CMK (cell line): ENCODE measurements around the gene TCERG1.

Source experiments
- DNase-seq: peaks from one replicate; pipeline ENCODE4 v3.0.0-alpha.2; 2010; ENCODE audit warnings: low read depth

Gene TCERG1

GRCh38 chr5:146446861-146447733 lies at the start of gene TCERG1:
TCERG1 (plus strand) TSS chr5:146447333; CDS start chr5:146447350, 17 bp downstream.
- DNase-seq = peak; percentile 96

GRCh38 chr5:146398826-146399225 lies 48.3 kb upstream of the TCERG1 start:
- DNase-seq = no peak

- DNase-seq = no peak
These were observed 47.7 kb upstream of the TCERG1 start for GRCh38 chr5:146399481-146399880.

- no peak for DNase-seq
These were observed 46.9 kb upstream of the TCERG1 start for GRCh38 chr5:146400201-146400600.

- DNase-seq = no peak
These were observed 46.1 kb upstream of the TCERG1 start for GRCh38 chr5:146401021-146401420.

GRCh38 chr5:146402949-146403348 lies 44.2 kb upstream of the TCERG1 start:
- no peak for DNase-seq

- DNase-seq = no peak
These were observed 38.0 kb upstream of the TCERG1 start for GRCh38 chr5:146409054-146409671.

- DNase-seq = no peak
These were observed 36.9 kb upstream of the TCERG1 start for GRCh38 chr5:146410272-146410671.

DNA sequence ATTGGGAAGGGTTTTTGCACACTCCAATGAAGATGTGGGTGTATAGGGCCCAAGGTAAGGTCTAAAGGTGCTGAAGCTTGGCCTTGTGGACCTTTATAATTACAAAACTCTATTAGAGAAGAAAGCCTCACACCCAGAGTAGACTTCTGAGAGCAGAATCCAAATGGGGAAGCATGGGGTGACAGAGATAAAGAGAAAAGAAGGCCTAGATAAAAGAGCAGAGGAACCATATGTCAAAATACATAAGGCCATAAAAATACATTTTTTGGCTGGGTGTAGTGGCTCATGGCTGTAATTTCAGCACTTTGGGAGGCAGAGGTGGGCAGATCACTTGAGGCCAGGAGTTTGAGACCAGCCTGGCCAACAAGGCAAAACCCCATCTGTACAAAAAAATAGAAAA lies 27.4 kb upstream of the TCERG1 start:
- no peak for DNase-seq

- DNase-seq = no peak
These were observed 22.1 kb upstream of the TCERG1 start for GRCh38 chr5:146425023-146425422.

- DNase-seq = no peak
These were observed 20.8 kb upstream of the TCERG1 start for GRCh38 chr5:146426305-146426704.

- no peak for DNase-seq
These were observed 20.1 kb upstream of the TCERG1 start for GRCh38 chr5:146426853-146427618.

DNA sequence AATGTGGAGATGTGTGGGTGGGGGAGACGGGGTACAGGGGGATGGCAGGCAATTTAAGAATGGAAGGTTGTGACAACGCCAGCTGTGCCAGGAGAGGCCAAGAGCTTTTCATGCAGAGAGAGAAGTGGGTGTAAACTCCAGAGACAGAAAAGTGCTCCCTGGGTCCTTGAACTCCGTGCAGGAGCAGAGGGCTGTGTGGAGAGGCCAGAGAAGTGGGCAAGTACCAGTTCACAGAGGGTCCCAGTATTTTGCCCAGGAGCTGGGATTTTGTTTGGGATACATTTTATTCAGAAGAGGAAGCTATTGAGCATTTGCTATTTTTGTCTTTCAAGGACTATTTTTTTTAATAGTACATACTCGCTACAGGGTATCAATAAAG lies 19.5 kb upstream of the TCERG1 start:
- no peak for DNase-seq

DNA sequence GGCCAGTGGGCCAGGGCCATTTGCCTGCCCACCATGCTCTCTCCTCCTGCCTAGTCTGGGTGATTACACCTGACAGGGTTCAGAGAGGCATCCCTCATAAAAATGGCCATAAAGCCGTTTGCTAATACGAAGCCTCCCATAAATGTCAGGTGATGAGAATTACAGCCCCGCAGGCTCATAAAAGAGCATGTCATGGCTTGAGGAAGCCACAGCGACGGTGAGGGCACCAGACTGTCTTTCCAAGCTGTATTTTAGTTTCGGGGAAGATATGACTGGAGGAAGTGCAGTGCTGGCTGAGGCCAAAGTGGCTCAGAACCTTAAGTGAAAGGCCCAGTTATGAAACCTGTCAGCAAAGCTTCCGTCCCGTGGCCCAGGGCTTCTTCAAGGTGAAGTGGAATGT lies 18.5 kb upstream of the TCERG1 start:
- DNase-seq = no peak

GRCh38 chr5:146440353-146440752 lies 6.8 kb upstream of the TCERG1 start:
- DNase-seq = no peak

- DNase-seq = no peak
These were observed 6.2 kb upstream of the TCERG1 start for GRCh38 chr5:146440870-146441495.

GRCh38 chr5:146441896-146442295 lies 5.2 kb upstream of the TCERG1 start:
- no peak for DNase-seq

DNA sequence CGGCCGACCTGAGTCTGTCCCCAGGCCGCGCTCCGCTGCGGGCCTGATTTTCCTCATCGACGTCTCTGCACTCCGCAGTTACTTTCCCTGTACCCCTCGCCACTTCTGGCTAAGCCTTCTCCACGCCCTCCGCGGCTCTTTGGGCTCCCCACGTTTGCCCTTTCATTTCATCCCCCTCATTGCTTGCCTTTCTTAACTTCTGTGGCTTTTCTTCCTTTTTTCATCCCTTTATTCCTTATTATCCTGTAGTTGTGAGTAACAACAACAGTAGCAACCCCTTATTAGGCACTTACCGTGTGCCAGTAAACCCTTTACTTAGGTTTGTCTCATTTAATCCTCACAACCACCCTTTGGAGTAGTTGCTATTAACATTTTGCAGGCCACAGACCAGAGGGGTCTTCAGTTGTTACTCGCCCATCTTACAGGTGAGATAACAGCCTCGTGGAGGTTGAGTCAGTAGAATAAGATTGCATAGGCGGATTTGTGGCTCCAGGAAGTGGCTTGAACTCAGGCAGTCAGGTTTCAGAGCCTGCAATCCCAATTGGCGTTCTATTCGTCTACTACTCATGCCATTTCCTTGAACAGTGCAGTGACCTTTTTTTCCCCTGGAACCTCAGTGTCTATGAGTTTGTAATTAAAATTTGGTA lies 724 bp downstream of the TCERG1 start:
- DNase-seq = no peak

GRCh38 chr5:146448783-146449519 lies 1.8 kb downstream of the TCERG1 start:
- DNase-seq = no peak

GRCh38 chr5:146450002-146450401 lies 2.9 kb downstream of the TCERG1 start:
- no peak for DNase-seq

GRCh38 chr5:146451411-146451810 lies 4.3 kb downstream of the TCERG1 start:
- no peak for DNase-seq
